Measurements from ENCODE around the gene GLRX5. TPM values are rescaled to one million over a fixed set of nuclear protein-coding genes. Genes with fewer than 3 reads are reported as not detected.

The GLRX5 gene
- total RNA-seq, 1 experiment from 2014 or later, result 23.2 TPM

DNA sequence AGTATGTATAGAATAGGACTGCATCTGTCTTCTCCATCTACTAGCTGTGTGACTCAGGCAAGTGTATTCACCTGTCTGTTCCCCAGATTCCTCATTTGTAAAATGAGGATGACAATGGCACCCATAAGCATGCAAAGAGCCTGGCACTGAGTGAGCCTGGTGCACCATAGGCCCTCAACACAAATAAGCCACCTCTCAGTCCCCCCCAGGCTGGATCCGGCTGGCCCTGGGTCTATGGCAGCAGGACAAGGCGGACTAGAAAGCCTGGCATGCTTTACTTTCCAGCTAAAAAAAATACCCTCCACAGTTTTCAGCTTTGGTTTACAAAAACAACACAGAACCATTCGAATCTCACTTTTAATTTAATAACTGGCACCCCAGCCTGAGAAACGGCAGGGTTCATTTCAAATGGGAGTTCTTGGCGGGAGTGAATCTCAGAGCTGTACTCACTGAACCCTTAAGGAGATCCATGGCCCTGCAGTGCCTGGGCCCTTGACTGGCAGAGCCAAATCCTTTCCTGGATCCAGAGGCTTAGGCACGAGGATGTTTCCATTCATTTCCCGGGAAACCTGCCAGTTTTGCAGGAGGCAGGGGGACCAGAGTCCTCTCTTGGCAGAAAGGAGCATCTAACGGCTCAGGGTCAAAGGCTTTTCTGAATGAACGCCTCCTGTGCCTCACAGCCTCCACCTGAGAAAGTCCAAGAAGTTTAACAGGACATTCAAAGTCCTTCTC lies 36.1 kb upstream of the GLRX5 start:
- Histone ChIP-seq H3K9me3 (ENCODE audit: insufficient read depth, low read depth) (no peaks in the 10 kb centered on the region), H3K4me2 (no peak overlapping the region), H3K27ac (no peak overlapping the region), H3K27me3 (ENCODE audit: insufficient read depth, low read depth) (no peaks in the 10 kb centered on the region), H2AFZ (no peak overlapping the region), H4K20me1 (ENCODE audit: insufficient read depth) (no peaks in the 10 kb centered on the region), H3K4me1 (replicated peaks; ENCODE audit: insufficient read depth) (0 out of 2 replicates have a peak, but pooled peaks cover 4% of the 10 kb centered on the region), H3K4me3 (no peak overlapping the region), H3K36me3 (ENCODE audit: low read depth) (no peaks in the 10 kb centered on the region), H3F3A (ENCODE audit: insufficient read depth, low read depth) (no peaks in the 10 kb centered on the region), H3K9me2 (ENCODE audit: insufficient read depth) (no peaks in the 10 kb centered on the region), H3K79me2 (ENCODE audit: low read depth) (no peaks in the 10 kb centered on the region)
- intact Hi-C loops (cut with micrococcal nuclease; ENCODE audit: unreplicated experiment), result no loop called here
- BruUV-seq (replicated peaks), result no TSS peak
- no peak for TF ChIP-seq EZH2 (IDR thresholded peaks at IDR 0.05; ENCODE audit: low read depth)
- TF ChIP-seq, protein P1, sequence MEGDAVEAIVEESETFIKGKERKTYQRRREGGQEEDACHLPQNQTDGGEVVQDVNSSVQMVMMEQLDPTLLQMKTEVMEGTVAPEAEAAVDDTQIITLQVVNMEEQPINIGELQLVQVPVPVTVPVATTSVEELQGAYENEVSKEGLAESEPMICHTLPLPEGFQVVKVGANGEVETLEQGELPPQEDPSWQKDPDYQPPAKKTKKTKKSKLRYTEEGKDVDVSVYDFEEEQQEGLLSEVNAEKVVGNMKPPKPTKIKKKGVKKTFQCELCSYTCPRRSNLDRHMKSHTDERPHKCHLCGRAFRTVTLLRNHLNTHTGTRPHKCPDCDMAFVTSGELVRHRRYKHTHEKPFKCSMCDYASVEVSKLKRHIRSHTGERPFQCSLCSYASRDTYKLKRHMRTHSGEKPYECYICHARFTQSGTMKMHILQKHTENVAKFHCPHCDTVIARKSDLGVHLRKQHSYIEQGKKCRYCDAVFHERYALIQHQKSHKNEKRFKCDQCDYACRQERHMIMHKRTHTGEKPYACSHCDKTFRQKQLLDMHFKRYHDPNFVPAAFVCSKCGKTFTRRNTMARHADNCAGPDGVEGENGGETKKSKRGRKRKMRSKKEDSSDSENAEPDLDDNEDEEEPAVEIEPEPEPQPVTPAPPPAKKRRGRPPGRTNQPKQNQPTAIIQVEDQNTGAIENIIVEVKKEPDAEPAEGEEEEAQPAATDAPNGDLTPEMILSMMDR (conservative IDR thresholded peaks at IDR 0.05), result no peak
- DNase-seq, result no peak
- ChIA-PET CTCF (no interaction called here), POLR2A (ENCODE audit: unreplicated experiment) (no interaction called here)

DNA sequence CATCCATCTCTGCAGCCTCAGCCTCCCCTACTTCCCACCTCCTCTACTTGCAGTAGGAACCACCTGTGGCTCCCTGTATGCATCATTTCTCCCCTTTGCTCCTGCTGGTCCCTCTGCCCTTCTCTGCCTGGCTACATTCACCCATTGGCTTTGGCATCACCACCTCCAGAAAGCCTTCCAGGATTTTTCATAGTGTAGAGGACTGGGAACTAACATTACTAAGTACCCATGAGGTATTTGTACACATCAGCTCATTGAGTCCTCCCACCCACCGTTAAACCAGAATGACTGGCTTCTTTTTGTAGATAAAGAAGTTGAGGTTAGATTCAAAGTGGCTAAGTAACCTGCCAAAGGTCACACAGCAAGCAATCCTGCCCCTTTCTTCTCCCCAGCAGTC lies 35.5 kb upstream of the GLRX5 start:
- CTCF ChIA-PET, result no interaction called here

DNA sequence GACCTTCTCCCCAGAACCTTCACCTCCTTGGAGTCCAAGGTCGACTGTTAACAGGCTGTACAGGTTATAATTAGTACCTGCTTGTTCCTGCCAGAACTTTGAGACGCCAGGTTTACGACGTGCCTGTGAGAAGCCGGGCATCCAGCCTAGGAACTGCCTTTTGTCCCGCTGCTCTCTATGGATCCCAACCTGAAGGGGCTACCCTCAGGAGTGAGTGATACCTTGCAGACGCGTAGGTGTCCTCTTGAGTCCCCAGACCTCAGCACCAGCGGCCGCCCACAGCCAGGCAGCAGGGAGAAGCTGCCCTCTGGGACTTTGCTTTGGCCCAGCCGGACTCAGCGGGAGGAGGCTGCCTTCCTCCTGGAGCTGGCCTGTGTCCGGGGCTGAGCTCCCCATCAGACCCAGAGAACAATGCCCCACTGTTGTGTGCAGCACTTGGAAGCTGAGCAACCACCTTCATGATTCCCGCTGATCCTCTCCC lies 34.6 kb upstream of the GLRX5 start:
- no peaks in the 10 kb centered on the region for H4K20me1 ChIP-seq (ENCODE audit: insufficient read depth)
- H3K9me3 ChIP-seq (ENCODE audit: insufficient read depth, low read depth), result no peaks in the 10 kb centered on the region
- H3K4me3 ChIP-seq, result no peak overlapping the region
- no peak for DNase-seq
- no peak overlapping the region for H3K4me2 ChIP-seq
- H2AFZ ChIP-seq, result no peak overlapping the region
- H3K79me2 ChIP-seq (ENCODE audit: low read depth), result no peaks in the 10 kb centered on the region
- CTCF ChIA-PET, result no interaction called here
- TF ChIP-seq, protein P1 (conservative IDR thresholded peaks at IDR 0.05), result no peak
- no peak for TF ChIP-seq EZH2 (IDR thresholded peaks at IDR 0.05; ENCODE audit: low read depth)
- H3K27ac ChIP-seq, result no peak overlapping the region
- H3K27me3 ChIP-seq (ENCODE audit: insufficient read depth, low read depth), result no peaks in the 10 kb centered on the region
- POLR2A ChIA-PET (ENCODE audit: unreplicated experiment), result no interaction called here
- no peaks in the 10 kb centered on the region for H3K36me3 ChIP-seq (ENCODE audit: low read depth)
- no peaks in the 10 kb centered on the region for H3K9me2 ChIP-seq (ENCODE audit: insufficient read depth)
- intact Hi-C loops (cut with micrococcal nuclease; ENCODE audit: unreplicated experiment), result no loop called here
- BruUV-seq (replicated peaks), result no TSS peak
- no peaks in the 10 kb centered on the region for H3F3A ChIP-seq (ENCODE audit: insufficient read depth, low read depth)
- 0 out of 2 replicates have a peak, but pooled peaks cover 4% of the 10 kb centered on the region for H3K4me1 ChIP-seq (replicated peaks; ENCODE audit: insufficient read depth)

More for the DNA sequence above, 35.5 kb upstream of the GLRX5 start:
- intact Hi-C loops (cut with micrococcal nuclease; ENCODE audit: unreplicated experiment), result no loop called here
- POLR2A ChIA-PET (ENCODE audit: unreplicated experiment), result no interaction called here
- Histone ChIP-seq H3F3A (ENCODE audit: insufficient read depth, low read depth) (no peaks in the 10 kb centered on the region), H2AFZ (no peak overlapping the region), H4K20me1 (ENCODE audit: insufficient read depth) (no peaks in the 10 kb centered on the region), H3K4me2 (no peak overlapping the region), H3K79me2 (ENCODE audit: low read depth) (no peaks in the 10 kb centered on the region), H3K4me1 (replicated peaks; ENCODE audit: insufficient read depth) (0 out of 2 replicates have a peak, but pooled peaks cover 4% of the 10 kb centered on the region), H3K9me3 (ENCODE audit: insufficient read depth, low read depth) (no peaks in the 10 kb centered on the region), H3K27ac (no peak overlapping the region), H3K9me2 (ENCODE audit: insufficient read depth) (no peaks in the 10 kb centered on the region), H3K4me3 (no peak overlapping the region), H3K27me3 (ENCODE audit: insufficient read depth, low read depth) (no peaks in the 10 kb centered on the region), H3K36me3 (ENCODE audit: low read depth) (no peaks in the 10 kb centered on the region)
- no peak for TF ChIP-seq EZH2 (IDR thresholded peaks at IDR 0.05; ENCODE audit: low read depth)
- TF ChIP-seq, protein P1 (conservative IDR thresholded peaks at IDR 0.05), result no peak
- DNase-seq, result no peak
- no TSS peak for BruUV-seq (replicated peaks)
